ENCODE results near the gene MYO7B.
A peak's percentile ranks its signal among the peaks of the same experiment; 100 is the strongest.

MYO7B gene

GRCh38 chr2:127597984-127598380, 62.5 kb downstream of the MYO7B start:
- H3K27me3 ChIP-seq (ENCODE audit: insufficient read depth, poor library complexity, severe bottlenecking) = no peaks in the 10 kb centered on the region
- no peak for DNase-seq (ENCODE audit: low spot score)
- H3K27ac ChIP-seq (ENCODE audit: poor library complexity, severe bottlenecking) = peak overlapping the region; percentile 4
- no peaks in the 10 kb centered on the region for H3K9me3 ChIP-seq (ENCODE audit: severe bottlenecking)
- H3K4me3 ChIP-seq (ENCODE audit: severe bottlenecking) = no peak overlapping the region
- TF ChIP-seq CTCF (IDR thresholded peaks at IDR 0.05; ENCODE audit: poor library complexity, severe bottlenecking) = no peak
- H3K36me3 ChIP-seq (ENCODE audit: low read depth) = no peaks in the 10 kb centered on the region
- ATAC-seq (ENCODE audit: low read depth) = peak; percentile 56; the same call in 1 of the 3 replicates
- H3K4me1 ChIP-seq (ENCODE audit: insufficient read depth, poor library complexity, severe bottlenecking) = no peaks in the 10 kb centered on the region

DNA sequence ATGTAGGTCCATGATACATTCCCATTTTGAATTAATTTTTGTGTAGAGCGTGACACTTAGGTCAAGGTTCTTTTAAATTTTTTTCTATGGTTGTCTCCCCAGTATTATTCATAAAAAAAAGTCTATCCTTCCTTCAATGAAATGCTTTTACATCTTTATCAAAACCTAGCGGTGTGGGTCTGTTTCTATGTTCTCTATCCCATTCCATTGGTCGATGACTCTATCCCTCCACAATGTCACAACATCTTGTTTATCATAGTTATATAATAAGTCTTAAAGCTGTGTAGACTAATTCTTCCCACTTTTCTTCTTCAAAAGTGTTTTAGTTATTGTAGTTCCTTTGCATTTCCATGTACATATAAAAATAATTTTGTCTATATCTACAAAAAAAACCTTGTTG, 63.2 kb downstream of the MYO7B start:
- Histone ChIP-seq H3K36me3 (ENCODE audit: low read depth) (no peaks in the 10 kb centered on the region), H3K4me1 (ENCODE audit: insufficient read depth, poor library complexity, severe bottlenecking) (no peaks in the 10 kb centered on the region)
- no peak for ATAC-seq (ENCODE audit: low read depth)

GRCh38 chr2:127599211-127599610, 63.7 kb downstream of the MYO7B start:
- H3K27ac ChIP-seq (ENCODE audit: poor library complexity, severe bottlenecking) = no peak overlapping the region
- no peaks in the 10 kb centered on the region for H3K36me3 ChIP-seq (ENCODE audit: low read depth)
- DNase-seq (ENCODE audit: low spot score) = no peak
- no peak for ATAC-seq (ENCODE audit: low read depth)
- no peaks in the 10 kb centered on the region for H3K27me3 ChIP-seq (ENCODE audit: insufficient read depth, poor library complexity, severe bottlenecking)
- no peak overlapping the region for H3K4me3 ChIP-seq (ENCODE audit: severe bottlenecking)
- H3K9me3 ChIP-seq (ENCODE audit: severe bottlenecking) = no peaks in the 10 kb centered on the region
- H3K4me1 ChIP-seq (ENCODE audit: insufficient read depth, poor library complexity, severe bottlenecking) = no peaks in the 10 kb centered on the region
- TF ChIP-seq CTCF (IDR thresholded peaks at IDR 0.05; ENCODE audit: poor library complexity, severe bottlenecking) = no peak

More for the DNA sequence above, 63.2 kb downstream of the MYO7B start:
- H3K4me3 ChIP-seq (ENCODE audit: severe bottlenecking) = no peak overlapping the region
- no peak for TF ChIP-seq CTCF (IDR thresholded peaks at IDR 0.05; ENCODE audit: poor library complexity, severe bottlenecking)
- DNase-seq (ENCODE audit: low spot score) = no peak
- H3K27ac ChIP-seq (ENCODE audit: poor library complexity, severe bottlenecking) = no peak overlapping the region
- H3K27me3 ChIP-seq (ENCODE audit: insufficient read depth, poor library complexity, severe bottlenecking) = no peaks in the 10 kb centered on the region
- H3K9me3 ChIP-seq (ENCODE audit: severe bottlenecking) = no peaks in the 10 kb centered on the region

DNA sequence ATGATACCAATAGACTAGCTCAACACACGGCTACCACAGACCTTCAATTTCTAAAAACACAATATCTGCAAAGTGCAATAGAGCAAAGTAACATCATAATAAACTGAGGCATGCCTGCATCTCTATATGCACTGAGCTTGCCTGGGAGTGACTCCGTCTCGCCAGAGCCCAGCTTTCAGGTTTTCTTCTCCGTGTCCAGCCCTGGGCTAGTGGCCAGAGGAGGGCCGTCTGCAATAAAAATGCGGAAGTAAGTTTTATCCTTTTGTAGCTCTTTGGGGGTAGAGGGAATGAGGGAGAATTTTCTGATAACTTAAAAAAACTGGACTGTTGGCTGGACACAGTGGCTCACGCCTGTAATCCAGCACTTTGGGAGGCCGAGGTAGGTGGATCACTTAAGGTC, 69.5 kb downstream of the MYO7B start:
- Histone ChIP-seq H3K4me3 (ENCODE audit: severe bottlenecking) (no peak overlapping the region), H3K27me3 (ENCODE audit: insufficient read depth, poor library complexity, severe bottlenecking) (no peaks in the 10 kb centered on the region), H3K4me1 (ENCODE audit: insufficient read depth, poor library complexity, severe bottlenecking) (no peaks in the 10 kb centered on the region), H3K27ac (ENCODE audit: poor library complexity, severe bottlenecking) (no peak overlapping the region), H3K9me3 (ENCODE audit: severe bottlenecking) (no peaks in the 10 kb centered on the region), H3K36me3 (ENCODE audit: low read depth) (no peaks in the 10 kb centered on the region)
- no peak for TF ChIP-seq CTCF (IDR thresholded peaks at IDR 0.05; ENCODE audit: poor library complexity, severe bottlenecking)
- ATAC-seq (ENCODE audit: low read depth) = no peak
- DNase-seq (ENCODE audit: low spot score) = no peak

GRCh38 chr2:127605691-127606263, 70.3 kb downstream of the MYO7B start:
- no peak for TF ChIP-seq CTCF (IDR thresholded peaks at IDR 0.05; ENCODE audit: poor library complexity, severe bottlenecking)
- ATAC-seq (ENCODE audit: low read depth) = no peak

More at GRCh38 chr2:127605691-127606263, 70.3 kb downstream of the MYO7B start:
- Histone ChIP-seq H3K9me3 (ENCODE audit: severe bottlenecking) (no peaks in the 10 kb centered on the region), H3K36me3 (ENCODE audit: low read depth) (no peaks in the 10 kb centered on the region), H3K4me3 (ENCODE audit: severe bottlenecking) (no peak overlapping the region), H3K27me3 (ENCODE audit: insufficient read depth, poor library complexity, severe bottlenecking) (no peaks in the 10 kb centered on the region), H3K4me1 (ENCODE audit: insufficient read depth, poor library complexity, severe bottlenecking) (no peaks in the 10 kb centered on the region), H3K27ac (ENCODE audit: poor library complexity, severe bottlenecking) (no peak overlapping the region)
- DNase-seq (ENCODE audit: low spot score) = peak; percentile 30
